HG03571 (cell line): Measurements from ENCODE around the gene NABP1.

Experiments used
- ATAC-seq: cut with Tn5 transposase; IDR thresholded peaks from one replicate; pipeline ENCODE4 v1.9.1; 2021; ENCODE audit not compliant: unreplicated experiment

The NABP1 gene

DNA sequence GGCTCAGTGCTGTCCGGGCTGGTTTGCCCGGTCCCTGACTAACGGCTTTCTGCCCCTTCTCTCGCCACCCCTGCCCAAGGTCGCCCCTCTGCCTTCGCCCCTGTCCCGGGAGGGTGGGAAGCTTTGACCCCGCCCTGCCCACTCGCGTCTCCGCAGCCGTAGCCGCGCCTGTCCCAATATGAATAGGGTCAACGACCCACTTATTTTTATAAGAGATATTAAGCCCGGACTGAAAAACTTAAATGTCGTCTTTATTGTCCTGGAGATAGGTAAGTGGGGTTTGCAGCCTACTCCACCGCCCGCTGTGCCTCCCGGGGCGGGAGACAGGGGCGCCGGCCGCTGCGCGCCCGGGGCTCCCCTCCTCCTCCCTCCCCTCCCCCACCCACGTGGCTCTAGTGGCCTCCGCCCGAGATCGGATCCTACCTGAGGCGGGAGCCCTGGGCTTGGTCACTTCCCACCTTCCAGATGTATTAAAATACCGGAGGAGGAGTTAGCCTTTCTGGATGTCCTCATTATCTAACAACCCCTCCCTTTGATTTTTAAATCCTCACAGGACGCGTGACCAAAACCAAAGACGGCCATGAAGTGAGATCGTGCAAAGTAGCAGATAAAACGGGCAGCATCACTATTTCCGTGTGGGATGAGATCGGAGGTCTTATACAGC is 633 bp downstream of the NABP1 start:
- ATAC-seq: peak; percentile 4

DNA sequence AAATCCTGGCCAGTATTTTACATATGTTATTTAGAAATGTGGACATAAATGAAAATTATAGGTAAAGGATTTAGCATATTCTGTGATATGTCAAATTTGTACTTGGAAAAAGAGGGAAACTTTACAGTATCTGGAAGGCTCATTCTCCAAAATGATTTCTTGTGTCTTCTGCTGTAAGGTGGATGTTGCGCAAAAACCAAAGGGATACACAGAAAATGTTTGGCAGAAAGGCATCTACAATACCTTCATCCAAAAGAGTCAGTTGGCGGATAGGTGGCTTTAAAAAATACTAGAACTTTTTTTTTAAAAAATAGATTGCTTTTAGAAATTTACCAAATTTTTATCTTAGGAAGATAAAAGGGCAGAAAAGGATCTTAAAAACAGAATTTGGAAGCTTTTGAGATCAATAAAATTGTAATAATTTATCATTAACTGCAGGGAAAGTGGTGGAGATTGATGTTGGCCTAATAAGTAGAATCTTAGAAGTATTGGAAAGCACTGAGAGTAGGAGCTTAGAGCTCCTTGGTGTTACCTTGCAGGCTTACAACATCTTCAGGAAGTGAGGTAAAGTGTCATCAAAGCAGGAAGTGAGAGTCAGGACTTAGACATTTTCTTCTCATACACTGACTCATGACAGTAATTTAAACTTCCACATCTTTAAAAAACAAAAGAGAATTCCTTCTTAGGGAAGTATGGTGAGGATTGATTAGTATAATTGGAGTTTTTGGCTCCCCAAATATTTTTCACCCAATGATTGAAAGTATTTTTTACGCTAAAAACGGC is 2.1 kb downstream of the NABP1 start:
- peak; percentile 24 for ATAC-seq

DNA sequence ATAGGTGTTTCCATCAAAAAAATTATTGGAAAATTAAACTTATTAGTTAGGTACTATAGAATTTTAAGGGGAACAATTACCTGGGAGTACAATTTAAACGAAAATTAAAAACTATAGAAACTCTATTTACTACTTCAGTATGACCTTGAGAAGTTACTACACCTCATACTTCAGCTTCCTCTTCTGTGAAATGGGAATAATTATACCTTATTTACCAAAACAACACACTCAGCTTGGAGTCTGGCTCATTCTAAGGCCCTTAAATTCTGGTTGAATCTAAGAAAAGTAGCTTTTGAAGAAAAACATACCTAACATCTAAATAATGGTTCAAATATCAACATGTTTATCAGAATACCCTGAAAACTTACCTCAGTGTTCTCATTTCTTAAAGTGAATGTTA is 2.7 kb downstream of the NABP1 start:
- no peak for ATAC-seq

DNA sequence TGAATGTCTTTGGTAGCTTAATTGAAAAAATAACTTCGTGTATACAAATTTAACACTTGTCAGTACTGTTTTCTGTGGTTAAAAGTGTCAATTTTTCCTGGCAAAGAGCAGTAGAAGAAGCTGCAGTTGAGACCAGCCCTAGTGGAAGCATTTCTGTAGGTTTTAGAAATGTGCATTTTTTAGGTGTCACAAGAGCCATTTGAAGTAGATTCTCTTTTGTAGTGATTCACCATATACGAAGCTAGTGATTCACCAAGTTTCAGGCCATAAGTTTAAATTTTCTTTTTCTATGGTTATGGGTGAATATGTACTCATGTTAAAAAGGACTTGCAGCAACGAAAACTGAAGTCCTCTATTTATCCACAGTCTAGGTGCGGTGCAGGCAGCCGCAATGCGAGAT is 4.2 kb downstream of the NABP1 start:
- ATAC-seq: no peak

DNA sequence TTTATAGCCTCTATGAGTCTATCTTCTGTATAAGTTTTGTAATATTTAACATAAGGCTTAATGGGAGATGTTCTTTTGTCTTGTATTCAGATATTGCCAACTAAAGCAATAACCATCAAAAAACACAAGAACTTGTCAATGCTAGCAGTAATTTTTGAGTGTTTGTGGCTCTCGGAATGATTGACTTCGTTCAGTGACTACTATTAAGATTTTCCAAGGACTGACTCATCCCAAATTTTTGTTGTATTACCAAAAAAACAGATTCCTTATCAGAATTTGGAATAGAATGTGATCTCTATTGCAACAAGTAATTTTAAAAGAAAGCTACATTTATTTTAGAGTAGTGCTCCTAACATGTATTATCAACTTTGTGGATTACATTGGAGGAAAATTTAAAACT is 8.1 kb downstream of the NABP1 start:
- ATAC-seq: no peak

DNA sequence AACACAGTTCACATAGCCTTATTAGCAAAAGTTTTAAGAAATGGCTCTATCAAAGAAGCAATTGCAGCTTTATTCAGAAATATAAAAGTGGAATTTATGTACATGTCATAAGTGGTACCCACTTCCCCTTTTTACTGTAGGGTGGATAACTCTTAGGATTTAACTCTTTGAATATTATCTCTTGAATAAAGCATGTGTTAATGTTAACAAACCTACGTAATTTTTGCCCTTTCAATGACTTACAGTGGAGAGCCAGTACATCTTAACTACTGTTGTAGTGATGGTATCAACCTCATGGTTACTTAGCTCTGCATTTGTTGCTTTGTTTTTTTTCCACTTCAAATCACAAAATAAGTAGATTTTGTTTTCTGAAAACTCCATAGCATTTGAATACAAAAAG is 8.8 kb downstream of the NABP1 start:
- no peak for ATAC-seq

DNA sequence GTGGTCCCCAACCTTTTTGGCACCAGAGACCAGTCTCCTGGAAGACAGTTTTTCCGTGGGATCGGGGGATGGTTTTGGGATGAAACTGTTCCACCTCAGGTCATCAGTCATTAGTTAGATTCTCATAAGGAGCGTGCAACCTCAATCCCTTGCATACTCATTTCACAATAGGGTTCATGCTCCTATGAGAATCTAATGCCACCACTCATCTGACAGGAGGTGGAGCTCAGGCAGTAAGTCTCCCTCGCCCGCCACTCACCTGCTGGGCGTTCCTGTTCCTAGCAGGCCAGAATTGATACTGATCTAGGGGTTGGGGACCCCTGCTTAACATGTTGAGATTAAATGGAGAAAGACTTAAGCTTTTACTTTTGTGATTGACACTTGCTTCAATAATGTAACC is 9.9 kb downstream of the NABP1 start:
- ATAC-seq: no peak

DNA sequence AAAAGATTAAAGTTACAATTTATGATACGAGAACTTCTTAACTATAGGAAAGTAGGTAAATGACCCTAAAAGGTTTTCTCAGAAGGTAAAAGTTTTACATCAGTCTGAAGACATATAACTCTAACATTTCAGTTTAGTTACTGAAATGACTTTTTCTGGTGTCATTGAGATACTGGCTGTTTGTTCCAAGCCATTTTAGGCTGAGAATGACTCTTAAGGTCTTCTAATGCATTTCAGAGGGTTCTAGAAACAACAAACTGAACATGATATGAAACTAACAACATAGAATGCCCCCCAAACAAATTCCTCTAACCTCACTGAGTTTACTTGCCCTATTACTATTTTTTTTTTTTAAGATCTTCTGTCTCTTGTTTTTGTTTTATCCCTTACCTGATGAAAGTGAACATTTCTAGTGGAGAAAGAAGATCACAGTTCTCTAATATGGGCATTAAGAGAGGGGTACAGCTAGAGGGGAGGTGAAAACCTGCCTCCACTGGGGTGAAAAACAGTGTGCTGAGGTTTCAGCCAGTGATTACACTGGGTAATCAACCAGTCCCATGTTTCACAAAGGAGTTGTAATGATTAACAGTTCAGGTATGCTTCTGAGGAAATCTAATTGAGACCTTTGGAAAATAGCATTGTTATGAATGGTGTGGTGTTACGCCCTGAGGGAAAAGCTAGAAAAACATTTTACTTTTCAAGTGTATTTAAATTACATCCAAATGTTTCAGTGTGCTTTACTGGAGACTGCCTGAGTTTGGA is 11.2 kb downstream of the NABP1 start:
- no peak for ATAC-seq

DNA sequence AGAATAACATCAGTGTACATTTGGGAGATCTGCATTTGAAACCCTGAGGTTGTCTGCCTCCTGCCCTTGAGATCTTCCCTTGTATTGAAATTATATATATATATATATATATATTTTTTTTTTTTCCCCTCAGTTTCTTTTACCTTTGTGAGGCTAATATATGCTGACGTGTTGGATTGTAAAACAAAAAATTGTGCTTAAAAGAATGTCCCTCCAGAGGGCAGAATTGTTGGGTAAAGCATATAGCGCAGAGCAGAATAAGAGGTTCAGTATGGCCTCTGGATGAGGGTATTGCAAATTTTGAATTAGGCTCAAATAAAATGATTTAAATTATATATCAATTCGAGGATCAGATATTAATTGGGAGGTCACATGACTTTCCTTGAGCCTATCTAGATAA is 12.4 kb downstream of the NABP1 start:
- no peak for ATAC-seq

DNA sequence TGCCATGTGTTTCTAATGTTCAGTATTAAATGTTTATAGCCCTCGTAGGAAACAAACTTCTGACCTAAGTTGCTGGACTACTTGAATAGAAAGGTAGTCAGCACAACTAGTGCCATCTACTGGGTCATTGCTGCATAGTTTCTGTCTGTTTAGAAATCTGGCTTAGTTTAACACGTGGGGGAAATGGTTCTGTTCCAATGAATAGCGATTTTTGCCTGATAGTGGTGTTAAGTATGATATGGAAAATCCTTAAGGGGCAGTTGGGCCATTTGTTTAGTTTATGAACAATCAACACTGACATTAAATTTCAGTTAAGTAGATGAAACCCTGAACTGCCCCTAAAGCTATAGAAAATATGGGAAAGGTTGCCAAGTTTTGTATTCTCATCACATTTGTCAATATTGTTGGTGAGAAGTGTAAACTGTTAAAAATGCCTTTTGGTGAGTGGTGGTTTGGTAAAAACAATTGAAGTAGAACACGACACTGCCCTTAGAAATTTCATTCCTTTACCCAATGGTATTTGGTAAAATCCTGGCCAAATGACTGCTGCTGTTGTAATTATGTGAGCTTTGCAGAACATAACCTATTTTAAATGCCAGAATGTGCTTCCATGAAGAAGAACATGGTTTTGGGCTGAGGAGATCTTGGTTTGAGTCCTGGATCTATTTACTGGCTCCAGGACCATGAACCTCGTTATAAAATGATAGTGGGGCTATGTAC is 13.2 kb downstream of the NABP1 start:
- ATAC-seq: peak; percentile 71

DNA sequence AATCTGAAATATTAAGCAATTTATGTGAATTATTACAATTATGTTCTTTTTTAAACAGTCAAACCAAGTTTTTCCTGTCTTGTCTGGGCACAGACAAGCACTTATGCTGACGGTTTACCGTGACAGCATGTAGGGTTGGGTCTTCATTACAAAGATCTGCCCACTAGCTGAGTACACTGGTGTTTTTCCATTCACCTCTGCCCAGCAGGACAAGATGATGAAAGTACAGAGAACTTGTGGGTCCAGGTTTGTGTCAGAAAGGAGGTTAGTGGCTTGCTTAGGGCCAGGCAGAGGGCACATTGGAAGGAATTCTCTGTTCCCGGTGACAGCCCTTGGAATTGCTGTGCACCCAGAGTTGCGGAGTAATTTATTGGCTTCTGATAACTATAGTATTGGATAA is 14.0 kb downstream of the NABP1 start:
- no peak for ATAC-seq

DNA sequence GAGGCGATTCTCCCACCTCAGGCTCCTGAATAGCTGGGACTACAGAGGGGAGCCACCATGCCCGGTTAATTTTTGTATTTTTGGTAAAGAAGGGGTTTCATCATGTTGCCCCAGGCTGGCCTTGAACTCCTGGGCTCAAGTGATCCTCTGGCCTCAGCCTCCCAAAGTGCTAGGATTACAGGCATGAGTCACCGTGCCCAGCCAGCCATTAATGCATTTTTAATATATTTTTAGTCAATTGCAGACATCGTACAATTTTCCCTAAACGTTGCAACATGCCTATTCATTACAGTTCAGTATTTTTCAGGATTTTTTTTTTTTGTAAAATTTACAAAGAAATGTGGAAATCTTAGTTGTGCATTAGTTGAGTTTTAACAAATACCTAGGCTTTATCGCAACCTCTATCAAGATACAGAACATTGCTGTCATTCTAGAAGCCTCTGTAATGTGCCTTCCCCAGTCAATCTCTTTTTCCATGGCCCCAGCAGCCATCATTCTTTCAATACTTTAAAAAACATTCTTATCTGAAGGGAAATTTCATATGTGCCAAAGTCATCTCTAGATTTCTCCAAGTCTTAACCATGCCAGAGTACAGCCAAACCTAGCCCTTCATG is 14.7 kb downstream of the NABP1 start:
- ATAC-seq: no peak

DNA sequence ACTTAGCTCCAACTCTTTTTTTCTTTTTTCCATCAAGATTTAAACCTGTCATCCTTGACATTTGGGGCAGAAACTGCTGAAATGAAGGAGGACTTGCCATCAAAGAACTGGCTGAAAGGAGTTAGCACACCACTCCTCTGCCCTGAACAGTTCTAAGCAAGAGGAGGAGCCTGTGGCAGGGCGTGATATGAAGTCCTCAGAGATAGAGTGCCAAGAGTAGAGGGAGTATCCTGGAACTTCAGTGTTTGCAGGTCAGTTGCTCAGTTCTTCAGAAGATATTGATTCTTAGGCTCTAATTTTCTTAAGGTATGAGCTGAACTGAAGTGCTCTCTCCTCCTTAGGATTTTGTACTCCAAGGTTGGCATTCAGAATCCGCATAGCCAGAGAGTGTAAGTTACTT is 15.2 kb downstream of the NABP1 start:
- ATAC-seq: no peak

DNA sequence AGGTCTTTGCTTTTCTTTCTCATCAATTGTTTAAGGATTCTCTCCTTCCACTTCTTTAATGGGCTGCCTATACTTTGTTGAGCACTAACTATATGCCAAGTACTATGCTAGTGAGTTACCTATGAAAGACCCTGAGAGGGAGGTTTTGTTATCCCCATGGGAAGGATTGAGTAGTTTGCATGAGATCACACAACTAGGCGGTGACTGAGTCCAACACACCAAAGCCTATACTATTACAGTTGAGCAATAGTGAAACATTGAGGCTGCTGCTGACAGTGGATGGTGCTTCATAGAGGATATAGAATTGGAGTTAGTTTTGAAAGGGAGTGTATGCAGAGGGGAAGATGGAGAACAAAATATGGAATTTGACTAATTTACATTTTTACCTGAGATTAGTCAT is 15.8 kb downstream of the NABP1 start:
- no peak for ATAC-seq

DNA sequence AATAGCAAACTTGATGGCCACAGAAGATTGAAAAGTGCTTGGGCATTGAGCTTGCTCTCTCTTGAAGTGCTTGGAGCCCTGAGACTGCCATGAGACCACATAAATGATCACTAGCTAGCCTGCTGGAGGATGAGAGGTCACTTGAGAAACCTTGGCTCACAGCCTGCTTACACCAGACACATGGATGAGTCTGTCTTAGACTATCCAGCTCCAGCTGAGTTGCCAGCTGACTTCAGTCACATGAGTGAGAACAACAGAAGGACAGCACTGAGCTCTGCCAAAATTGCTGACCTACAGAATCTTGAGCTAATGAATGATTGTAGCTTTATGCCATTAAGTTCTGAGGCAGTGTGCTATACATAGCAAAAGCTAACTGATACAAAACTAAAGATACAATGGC is 18.1 kb downstream of the NABP1 start:
- no peak for ATAC-seq

DNA sequence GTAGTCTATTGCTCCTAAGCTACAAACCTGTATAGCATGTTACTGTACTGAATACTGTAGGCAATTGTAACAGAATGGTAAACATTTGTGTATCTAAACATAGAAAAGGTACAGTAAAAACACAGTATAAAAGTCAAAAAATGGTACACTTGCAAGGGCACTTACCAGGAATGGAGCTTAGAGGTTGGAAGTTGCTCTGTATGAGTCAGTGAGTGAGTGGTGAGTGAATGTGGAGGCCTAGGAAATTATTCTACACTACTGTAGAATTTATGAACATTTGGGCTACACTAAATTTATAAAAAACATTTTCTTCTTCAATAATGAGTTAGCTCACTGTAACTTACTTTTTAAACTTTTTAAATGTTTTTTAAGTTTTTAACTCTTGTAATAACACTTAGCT is 19.0 kb downstream of the NABP1 start:
- ATAC-seq: no peak

DNA sequence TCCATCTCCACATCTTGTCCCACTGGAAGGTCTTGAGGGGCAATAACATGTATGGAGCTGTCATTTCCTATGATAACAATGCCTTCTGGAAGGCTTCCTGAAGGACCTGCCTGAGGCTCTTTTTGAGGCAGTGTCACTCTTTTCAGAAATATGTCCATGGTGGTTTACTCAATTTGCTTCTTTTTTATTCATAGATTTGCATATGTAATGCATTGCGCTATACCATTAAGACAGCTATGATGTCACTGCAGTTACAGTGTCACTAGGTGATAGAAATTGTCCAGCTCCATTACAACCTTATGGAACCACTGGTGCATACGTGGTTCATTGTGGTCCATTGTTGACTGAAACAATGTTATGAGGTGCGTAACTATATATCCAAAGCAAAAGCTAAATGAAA is 19.9 kb downstream of the NABP1 start:
- no peak for ATAC-seq

DNA sequence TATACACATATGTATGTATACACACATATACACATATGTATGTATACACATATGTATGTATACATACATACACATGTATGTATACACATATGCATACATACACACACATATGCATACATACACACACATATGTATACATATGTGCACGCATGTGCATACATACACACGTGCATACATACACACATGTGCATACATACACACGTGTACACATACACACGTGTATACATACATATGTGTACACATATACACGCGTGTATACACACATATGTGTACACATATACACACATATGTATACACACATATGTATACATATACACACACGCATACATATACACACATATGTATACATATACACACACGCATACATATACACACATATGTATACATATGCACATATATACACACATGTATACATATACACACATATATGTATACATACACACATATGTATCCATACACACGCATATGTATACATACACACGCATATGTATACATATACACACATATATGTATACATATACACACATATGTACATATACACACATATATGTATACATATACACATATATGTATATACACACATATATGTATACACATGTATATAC is 21.5 kb downstream of the NABP1 start:
- no peak for ATAC-seq

DNA sequence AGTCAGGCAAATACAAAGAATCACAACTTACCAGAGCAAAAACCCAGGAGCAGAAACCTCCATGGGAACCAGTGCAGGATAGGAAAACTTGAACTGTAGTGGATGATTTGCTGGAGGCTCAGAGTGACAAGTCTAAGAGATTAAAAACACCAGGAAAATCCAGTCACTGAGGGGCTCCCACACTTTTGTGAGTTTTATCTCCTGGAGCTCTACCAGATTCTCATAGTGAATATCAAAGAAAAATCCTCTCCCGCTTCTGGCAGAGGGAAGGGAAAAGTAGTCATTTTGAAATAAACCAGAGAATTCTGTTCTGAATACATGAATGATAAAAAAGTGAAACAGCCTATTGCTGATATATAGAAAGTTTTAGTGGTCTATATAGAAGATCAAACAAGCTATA is 23.1 kb downstream of the NABP1 start:
- no peak for ATAC-seq

DNA sequence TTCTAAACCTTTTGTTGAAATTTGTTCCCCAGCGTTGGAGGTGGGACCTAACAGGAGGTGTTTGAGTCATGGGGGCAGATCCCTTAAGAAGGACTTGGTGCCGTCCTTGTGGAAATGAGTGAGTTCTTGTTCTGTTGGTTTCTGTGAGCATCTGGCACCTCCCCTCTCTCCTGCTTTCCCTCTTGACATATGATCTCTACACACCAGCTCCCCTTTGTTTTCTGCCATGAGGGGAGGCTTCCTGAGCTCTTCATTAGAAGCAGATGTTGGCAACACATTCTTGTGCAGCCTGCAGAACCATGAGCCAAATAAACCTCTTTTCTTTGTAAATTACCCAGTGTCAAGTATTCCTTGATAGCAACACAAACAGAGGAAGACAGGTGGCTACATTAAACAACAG is 23.8 kb downstream of the NABP1 start:
- no peak for ATAC-seq
